ENCODE measurements around the gene CPA5. TPM values are rescaled to one million over a fixed set of nuclear protein-coding genes. Genes with fewer than 3 reads are reported as not detected.

CPA5 gene
- total and polyA plus RNA-seq, 10 of the 15 experiments (the other 5 are each of a cell fraction or from before 2014, with no cell fraction given): 0.06 to 0.52 (median 0.29) TPM; not detected in 2

GRCh38 chr7:130333832-130334231, 10.8 kb upstream of the CPA5 start:
- H2AFZ ChIP-seq (ENCODE audit: control insufficient read depth, low read depth, low read length): no peak overlapping the region
- H3K36me3 ChIP-seq (ENCODE audit: control insufficient read depth in 2 of 2, insufficient read depth in 2 of 2, low read length in 1 of 2): no peaks in the 10 kb centered on the region
- FAIRE-seq (peak; percentile 61), DNase-seq (ENCODE audit: low read depth, low spot score) (no peak), ATAC-seq (no peak)
- no peak for TF ChIP-seq BACH1 (IDR thresholded peaks at IDR 0.05; ENCODE audit: borderline replicate concordance)
- H3K9me3 ChIP-seq (replicated peaks; ENCODE audit: control insufficient read depth, insufficient read depth, low read length): no peaks in the 10 kb centered on the region
- H3K4me1 ChIP-seq (ENCODE audit: control insufficient read depth, insufficient read depth, low read length): no peaks in the 10 kb centered on the region
- H3K27me3 ChIP-seq (replicated peaks in 1 of 2; ENCODE audit: control insufficient read depth in 2 of 2, insufficient read depth in 2 of 2, low read length in 1 of 2): no peaks in the 10 kb centered on the region
- no peak overlapping the region for H3K4me2 ChIP-seq (ENCODE audit: control insufficient read depth, insufficient read depth)
- CTCF ChIA-PET: interaction anchor here (1.3 to 1.9 kb wide), 2 partner anchors 10 to 150 kb away, joined by 3 to 4 read pairs; no protein-coding TSS in a partner anchor
- in situ Hi-C loops (cut with MboI): no loop called here
- H3K4me3 ChIP-seq: no peak overlapping the region
- H3K79me2 ChIP-seq (ENCODE audit: control insufficient read depth, insufficient read depth, low read length): no peaks in the 10 kb centered on the region
- no peak overlapping the region for H3K27ac ChIP-seq (ENCODE audit: control insufficient read depth, insufficient read depth)
- POLR2A ChIA-PET: no interaction called here
- RAD21 ChIA-PET (ENCODE audit: unreplicated experiment): interaction anchor here (1.3 kb wide), 1 partner anchor 262 kb away, joined by 3 read pairs; no protein-coding TSS in a partner anchor
- no TSS peak for BruUV-seq (replicated peaks)
- intact Hi-C loops (cut with micrococcal nuclease; ENCODE audit: unreplicated experiment): no loop called here
- 45% methylated on average over 2 of the region's 2 CpGs for WGBS (ENCODE audit: insufficient coverage, insufficient replicate concordance, low lambda C conversion rate, missing lambda C conversion rate)
- H4K20me1 ChIP-seq (ENCODE audit: control insufficient read depth, insufficient read depth): no peaks in the 10 kb centered on the region
- SMC1A ChIA-PET (ENCODE audit: uncharacterized antibody, unreplicated experiment): interaction anchor here (0.6 to 1.4 kb wide), 2 partner anchors 11 to 21 kb away, joined by 4 read pairs; partner anchors contain the start of gene CPA5
- no peak overlapping the region for H3K9ac ChIP-seq (ENCODE audit: control insufficient read depth, insufficient read depth, low read length)

- BruUV-seq (replicated peaks): no TSS peak
- Histone ChIP-seq H3K4me1 (ENCODE audit: control insufficient read depth, insufficient read depth, low read length) (no peaks in the 10 kb centered on the region), H4K20me1 (ENCODE audit: control insufficient read depth, insufficient read depth) (no peaks in the 10 kb centered on the region), H2AFZ (ENCODE audit: control insufficient read depth, low read depth, low read length) (no peak overlapping the region), H3K79me2 (ENCODE audit: control insufficient read depth, insufficient read depth, low read length) (no peaks in the 10 kb centered on the region), H3K9me3 (replicated peaks; ENCODE audit: control insufficient read depth, insufficient read depth, low read length) (no peaks in the 10 kb centered on the region), H3K4me3 (no peak overlapping the region), H3K4me2 (ENCODE audit: control insufficient read depth, insufficient read depth) (no peak overlapping the region), H3K27ac (ENCODE audit: control insufficient read depth, insufficient read depth) (no peak overlapping the region), H3K27me3 (replicated peaks in 1 of 2; ENCODE audit: control insufficient read depth in 2 of 2, insufficient read depth in 2 of 2, low read length in 1 of 2) (no peaks in the 10 kb centered on the region), H3K9ac (ENCODE audit: control insufficient read depth, insufficient read depth, low read length) (no peak overlapping the region), H3K36me3 (ENCODE audit: control insufficient read depth in 2 of 2, insufficient read depth in 2 of 2, low read length in 1 of 2) (no peaks in the 10 kb centered on the region)
- ATAC-seq (no peak), FAIRE-seq (no peak), DNase-seq (ENCODE audit: low read depth, low spot score) (no peak)
- TF ChIP-seq ZNF207 (IDR thresholded peaks at IDR 0.05; ENCODE audit: borderline replicate concordance) (no peak), BHLHE40 (IDR thresholded peaks at IDR 0.05; ENCODE audit: borderline replicate concordance in 1 of 2, low read depth in 2 of 2, low read length in 1 of 2) (peak in 1 of 2 experiments; percentile 21; a peak in 1 of 4 replicates), NRF1 (conservative IDR thresholded peaks at IDR 0.05; ENCODE audit: low read depth, low read length) (no peak)
- 78% methylated on average over 6 of the region's 6 CpGs for WGBS (ENCODE audit: insufficient coverage, insufficient replicate concordance, low lambda C conversion rate, missing lambda C conversion rate)
- in situ Hi-C loops (cut with MboI): no loop called here
- ChIA-PET CTCF (interaction anchor here (1.3 to 1.9 kb wide), 2 partner anchors 10 to 150 kb away, joined by 3 to 4 read pairs; no protein-coding TSS in a partner anchor), POLR2A (no interaction called here), RAD21 (ENCODE audit: unreplicated experiment) (interaction anchor here (1.3 kb wide), 1 partner anchor 262 kb away, joined by 3 read pairs; no protein-coding TSS in a partner anchor), SMC1A (ENCODE audit: uncharacterized antibody, unreplicated experiment) (no interaction called here)
- intact Hi-C loops (cut with micrococcal nuclease; ENCODE audit: unreplicated experiment): no loop called here
Observed at GRCh38 chr7:130334274-130334673, 10.3 kb upstream of the CPA5 start.

Measured in GM12878 (cell line).